HG03558 (cell line): ENCODE measurements around the gene IGFBP5.

Source experiments
- ATAC-seq: cut with Tn5 transposase; IDR thresholded peaks from one replicate; pipeline ENCODE4 v1.9.1; 2021; ENCODE audit warnings: moderate number of reproducible peaks; ENCODE audit not compliant: unreplicated experiment; ENCODE audit errors: extremely low read depth

IGFBP5 gene

DNA sequence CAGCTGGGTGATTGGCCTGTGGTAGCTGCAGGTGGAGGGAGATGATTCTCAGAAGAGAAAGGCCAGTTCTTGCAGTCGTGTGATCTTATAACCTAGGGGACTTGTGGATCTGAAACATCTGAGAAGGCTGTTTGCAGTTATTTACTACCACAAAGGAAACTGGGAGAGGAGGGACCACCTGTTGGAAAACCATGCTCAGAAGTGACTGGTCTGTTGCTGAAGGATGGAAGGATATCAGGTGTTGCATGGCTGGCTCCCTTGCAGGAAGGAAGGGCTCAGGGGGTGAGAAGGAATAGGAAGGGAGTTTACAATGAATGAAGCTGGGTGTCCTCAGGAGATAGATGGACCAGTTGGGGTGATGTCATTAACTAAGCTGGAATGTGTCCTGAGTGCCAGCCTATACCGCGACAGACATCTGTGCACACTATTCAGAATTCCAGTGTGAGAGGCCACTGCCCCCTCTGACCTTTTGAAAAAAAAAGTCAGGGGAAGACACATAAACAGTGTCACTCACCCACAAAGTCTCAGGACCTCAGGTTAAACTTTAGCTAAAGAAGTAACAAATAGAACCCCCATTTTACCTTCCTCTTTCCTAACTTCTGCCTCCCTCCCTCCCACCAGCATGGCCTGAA, 44.6 kb downstream of the IGFBP5 start:
- ATAC-seq = no peak

DNA sequence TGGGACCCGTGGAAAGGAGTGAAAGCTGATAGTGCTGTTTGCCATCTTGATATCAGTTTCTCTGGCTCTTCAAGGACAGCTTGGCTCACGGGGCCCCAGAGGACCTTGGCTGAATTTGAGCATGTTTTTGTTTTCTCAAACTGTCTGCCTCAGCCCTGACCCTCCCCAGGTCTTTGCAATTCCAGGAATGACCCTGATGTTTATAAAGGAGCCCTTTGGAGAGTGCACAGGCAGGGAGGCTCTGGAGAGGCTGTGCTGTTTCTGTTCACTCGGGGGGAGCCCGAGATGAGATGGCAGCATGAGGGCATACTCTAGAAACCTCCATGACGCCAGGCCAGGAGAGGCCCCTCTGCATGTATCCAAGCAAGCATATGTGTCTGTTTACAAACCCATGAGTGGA, 45.8 kb downstream of the IGFBP5 start:
- no peak for ATAC-seq

GRCh38 chr2:216648105-216648504, 47.2 kb downstream of the IGFBP5 start:
- ATAC-seq = no peak

DNA sequence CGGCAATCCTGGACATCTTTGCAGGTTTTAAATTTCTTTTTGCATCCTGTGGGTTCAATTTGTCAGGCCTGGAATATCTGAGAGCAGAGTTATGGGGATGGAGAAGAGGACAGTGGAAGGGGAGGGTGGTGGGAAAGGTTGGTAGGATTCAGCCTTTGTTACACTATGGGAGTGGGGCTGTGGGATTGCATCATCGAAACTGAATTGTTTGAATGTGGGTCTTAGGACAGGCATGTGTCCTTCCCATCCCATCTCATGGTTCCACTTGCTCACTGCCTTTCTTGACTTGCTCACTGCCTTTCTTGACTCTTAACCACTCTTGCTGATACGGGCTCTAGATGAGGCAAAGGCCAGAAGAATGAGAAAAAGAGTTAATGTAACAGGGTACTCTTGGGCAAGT, 49.2 kb downstream of the IGFBP5 start:
- ATAC-seq = no peak

DNA sequence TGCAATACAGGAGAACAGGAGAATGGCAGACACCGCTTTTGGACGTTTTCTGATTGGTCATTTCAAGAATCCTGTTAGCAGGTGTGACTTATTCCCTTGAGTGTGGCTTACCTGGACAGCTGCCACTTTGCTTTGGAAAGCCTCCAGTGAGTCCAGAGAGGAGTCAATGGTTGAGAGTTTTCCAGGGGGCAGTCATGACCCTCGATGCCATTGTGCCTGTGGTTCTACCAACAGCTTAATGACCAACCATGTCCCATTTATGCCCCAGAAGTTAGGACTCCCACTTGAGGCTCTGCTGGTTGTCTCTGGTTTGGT, 49.8 kb downstream of the IGFBP5 start:
- ATAC-seq = no peak

DNA sequence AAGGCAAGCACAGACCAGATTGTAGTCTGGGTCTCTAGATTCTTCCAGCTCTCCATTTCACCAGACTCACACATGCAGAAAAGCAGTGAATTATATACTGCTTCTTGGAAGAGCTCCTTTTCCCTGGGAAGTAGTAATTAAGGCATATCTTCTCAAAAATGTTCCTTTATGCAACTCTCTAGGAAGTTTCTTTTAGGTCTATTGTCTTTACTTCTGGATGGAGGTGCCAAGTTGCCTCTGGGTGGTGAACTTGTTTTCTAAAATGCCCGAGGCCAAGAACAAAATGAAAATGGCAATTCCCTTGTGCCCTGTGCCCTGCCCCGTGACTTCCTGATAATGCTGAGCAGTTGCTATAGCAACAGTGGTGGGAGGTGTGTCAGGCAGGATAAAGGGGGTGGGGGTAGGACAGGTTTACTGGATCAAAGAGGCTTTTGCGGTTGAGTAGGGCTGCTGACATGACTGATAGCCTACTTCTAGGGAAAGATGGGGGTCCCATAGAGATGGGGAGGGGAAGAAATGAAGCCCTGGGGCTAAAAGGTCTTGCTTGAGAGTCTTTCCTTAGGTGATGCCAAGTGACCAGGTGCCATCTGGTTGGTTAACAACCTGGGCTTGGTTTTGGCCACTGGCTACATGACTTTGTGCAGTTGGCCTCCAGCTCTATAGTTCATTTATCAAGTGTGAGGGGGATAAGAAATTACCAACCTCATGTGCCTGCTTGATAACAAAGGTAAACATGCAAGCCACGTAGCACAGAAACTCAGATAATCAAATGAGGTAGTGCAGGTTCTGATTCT, 50.3 kb downstream of the IGFBP5 start:
- no peak for ATAC-seq

- ATAC-seq = no peak
These were observed 51.2 kb downstream of the IGFBP5 start for GRCh38 chr2:216643986-216644659.

- no peak for ATAC-seq
These were observed 57.9 kb downstream of the IGFBP5 start for GRCh38 chr2:216637472-216637871.

DNA sequence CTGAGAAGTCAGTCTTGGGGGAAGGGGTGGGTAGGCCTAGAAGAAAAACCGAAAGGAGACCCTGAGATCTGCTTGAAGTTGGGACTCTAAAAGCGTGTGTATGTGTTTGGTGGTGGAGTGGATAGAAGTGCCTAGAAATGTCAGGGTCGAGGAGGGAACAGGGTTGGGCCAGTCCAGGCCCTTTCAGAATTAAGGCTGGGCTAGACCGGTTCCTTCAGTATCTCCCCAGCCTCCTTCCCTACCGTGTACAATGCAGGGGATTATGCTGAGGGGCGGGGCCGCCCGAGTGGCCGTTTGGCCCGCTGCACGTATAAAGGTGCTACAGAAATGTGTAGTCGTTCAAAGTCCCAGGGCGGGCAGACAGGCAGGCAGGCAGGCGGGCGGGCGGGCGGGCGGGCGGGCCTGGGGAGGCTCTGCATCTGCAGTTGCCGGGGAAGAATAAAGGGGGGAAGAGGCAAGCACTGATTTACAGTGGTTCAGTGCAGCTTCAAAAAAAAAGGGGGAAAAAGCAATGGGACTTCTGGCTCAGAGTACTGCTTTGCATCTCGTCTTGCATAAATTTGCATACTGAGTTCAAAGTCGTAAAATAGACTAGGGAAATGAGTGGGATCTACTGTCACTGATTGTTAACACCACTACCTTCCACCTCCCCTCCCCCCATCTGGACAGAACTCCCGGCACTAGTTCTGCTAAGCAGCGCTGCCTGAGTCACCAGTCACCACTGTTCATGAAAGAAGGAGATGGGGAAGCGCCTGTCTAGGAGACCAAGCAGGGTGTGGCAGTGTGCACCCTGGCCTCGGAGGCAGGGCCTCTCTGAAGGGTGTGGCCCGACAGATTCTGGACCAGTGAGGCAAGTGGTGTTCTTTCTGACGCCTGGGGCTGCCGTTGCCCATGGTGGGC, 58.5 kb downstream of the IGFBP5 start:
- ATAC-seq = no peak

DNA sequence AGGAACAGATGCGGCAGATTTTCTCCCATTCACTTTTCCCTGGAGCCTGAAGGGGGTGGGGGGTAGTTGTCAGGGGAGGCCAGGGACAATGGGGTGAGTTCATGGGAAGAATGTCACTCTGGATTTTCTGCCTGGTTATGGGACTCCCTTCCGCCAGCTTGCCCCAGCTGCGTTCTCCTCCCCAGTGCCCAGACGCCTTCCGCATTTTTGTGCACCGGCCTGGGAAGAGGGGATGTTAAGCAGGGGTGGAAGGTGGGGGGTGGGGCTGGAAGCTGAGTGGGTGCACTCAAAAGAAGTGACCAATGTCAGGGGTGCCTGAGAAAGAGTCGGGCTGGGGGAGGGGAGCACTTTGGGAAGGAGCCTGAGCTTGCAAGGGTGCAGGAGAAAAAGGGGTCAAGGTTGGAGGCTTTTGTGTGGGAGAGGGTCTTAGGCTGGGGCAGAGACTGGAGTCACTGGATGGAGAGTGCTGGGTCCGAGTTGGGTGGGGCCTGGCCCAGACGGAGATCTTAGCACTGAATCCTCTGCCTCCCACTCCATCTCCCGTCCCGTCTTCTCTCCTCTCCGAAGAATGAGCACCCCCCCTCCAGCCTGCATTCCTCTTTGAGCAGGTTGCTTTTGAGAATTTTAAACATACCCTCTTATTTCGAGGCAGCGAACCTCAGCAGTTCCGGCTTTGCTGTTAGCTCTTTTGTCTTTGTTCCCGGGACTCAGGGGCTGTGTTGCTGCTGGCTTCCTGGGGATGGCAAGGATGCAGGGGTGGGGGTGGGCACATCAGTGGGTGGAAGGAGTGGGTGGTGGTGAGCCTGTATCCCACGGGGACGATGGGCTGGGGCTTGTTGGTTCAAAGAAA, 59.4 kb downstream of the IGFBP5 start:
- no peak for ATAC-seq

GRCh38 chr2:216635171-216635570, 60.2 kb downstream of the IGFBP5 start:
- no peak for ATAC-seq

DNA sequence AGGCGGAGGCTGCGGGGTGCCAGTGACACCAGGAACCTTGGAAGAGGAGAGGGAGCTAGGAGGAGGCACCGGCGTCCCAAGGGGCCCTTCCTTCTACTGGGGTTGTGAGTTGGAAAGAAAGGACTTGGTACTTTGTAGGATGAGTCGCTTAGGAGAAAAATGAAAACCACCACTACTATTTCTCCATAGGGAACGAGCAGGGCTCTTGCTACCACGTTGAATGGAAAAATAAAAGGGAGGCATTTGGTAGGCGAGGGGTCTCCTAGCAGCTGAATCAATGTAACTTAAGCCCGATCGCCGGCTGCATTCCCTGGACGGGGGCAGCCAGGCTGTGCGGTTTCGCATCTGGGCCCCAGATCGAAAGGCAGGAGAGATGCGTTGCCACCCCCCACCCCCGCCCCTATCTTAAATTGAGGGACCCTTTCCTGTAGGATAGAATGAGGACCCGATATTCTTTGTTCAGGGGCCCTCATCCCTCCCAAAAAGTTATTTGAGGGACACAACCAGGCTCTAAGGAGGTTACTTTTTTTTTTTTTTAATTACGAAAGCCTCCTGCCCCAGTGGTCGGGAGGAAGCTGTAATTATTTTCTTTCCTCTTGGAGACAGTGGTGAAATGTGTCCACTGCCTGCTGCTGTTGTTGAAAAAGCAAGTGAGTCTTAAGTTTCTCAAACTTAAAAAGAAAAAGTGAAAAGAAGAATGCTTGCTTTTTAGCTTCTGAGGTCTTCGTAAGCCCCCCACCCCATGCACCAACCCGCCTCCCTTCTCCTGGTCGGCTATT, 60.8 kb downstream of the IGFBP5 start:
- no peak for ATAC-seq

DNA sequence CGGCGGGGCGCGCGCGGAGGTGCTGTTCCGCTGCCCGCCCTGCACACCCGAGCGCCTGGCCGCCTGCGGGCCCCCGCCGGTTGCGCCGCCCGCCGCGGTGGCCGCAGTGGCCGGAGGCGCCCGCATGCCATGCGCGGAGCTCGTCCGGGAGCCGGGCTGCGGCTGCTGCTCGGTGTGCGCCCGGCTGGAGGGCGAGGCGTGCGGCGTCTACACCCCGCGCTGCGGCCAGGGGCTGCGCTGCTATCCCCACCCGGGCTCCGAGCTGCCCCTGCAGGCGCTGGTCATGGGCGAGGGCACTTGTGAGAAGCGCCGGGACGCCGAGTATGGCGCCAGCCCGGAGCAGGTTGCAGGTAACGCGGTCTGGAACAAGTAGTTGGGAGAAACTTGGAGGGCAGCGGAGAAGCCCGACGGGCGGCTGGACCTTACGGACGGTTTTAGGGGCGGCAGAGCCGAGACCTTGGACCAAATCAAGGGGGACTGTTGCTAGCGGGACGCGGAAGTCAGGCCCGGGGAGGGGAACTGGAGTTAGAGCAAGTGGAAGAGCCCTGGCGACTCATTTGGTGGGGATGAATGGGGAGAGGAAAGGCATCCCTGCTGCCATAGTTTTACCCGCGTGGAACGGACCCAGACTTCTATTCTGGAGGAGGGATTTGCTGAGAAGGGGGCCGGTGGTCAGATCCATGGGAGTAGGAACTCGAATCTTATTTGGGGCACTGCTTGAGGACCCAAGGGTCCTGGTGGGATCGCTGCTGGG, 61.6 kb downstream of the IGFBP5 start:
- ATAC-seq = no peak

- no peak for ATAC-seq
These were observed 62.3 kb downstream of the IGFBP5 start, which contains the start of gene IGFBP2 for GRCh38 chr2:216632952-216633615. IGFBP2 (plus strand) TSS chr2:216633420; CDS start chr2:216633524, 104 bp downstream.

DNA sequence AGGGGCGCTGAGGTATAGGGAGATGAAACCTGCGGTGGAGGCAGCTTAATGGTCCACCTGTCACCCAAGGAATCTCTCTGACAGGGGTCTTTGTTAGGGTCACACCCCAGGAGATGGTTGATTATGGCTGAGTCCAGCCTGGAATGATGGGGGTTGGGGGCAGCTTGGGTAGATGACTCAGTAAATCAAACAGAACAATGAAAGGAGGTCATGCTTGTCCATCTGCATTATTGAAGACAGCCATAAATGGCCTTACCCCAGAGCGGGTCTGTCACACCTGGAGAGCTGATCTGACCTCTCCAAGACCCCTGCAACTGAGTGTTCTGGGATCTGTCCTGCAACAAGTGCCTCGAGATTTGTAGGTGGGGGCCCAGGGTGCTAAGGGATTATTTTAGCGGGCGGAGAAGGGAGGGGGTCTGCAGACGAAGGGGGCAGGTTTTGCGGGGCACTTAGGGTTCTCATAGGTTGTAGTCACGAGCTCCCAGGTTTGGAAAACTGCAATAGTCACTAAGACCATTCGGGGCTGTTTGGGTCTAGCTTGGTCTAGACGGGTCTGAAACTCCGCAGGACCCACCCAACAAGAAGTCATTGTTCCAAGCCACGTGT, 62.9 kb downstream of the IGFBP5 start:
- ATAC-seq = no peak

DNA sequence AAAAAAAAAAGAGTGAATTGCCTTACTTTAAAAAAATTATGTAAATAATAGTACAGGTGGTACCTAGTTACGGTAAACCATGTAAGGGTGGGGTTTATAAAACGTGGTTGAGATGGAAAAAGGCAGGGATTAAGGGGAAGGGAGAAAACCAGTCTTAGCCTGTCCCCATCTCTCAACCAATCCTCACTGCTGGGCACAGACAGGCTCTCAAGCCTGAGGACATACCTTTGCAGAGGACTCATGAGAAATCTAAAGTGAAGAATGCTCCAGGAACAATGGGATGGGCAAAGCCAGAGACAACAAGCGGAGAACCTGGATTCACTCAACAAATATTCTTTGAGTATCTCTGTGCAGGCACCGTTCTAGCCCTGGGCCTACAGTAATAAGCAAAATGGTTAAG, 65.6 kb downstream of the IGFBP5 start:
- no peak for ATAC-seq

DNA sequence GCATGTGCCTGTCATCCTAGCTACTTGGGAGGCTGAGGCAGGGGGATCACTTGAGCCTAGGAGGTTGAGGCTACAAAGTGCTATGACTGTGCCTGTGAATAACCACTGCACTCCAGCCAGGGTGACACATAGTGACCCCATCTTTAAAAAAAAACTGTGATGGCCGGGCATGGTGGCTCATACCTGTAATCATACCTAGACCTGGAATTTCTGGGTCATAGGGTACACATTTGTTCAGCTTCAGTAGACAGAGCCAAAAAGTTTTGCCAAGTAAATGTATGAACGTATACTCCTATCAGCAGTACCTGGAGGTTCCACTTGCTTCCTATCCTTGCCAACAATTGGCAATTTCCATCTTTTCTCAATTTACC, 68.5 kb downstream of the IGFBP5 start:
- no peak for ATAC-seq
